GM20000 (cell line): ENCODE measurements around the gene GLYATL3.

Experiments used
- DNase-seq: peaks from one replicate; pipeline ENCODE4 v3.0.0; 2012; ENCODE audit warnings: low spot score
- TF ChIP-seq, protein P1 (sequence below): IDR thresholded peaks from 2 replicates; pipeline ENCODE4 v1.5.1; 2012; ENCODE audit warnings: mild to moderate bottlenecking, control low read depth; ENCODE audit errors: extremely low read depth, missing control alignments

Gene GLYATL3

DNA sequence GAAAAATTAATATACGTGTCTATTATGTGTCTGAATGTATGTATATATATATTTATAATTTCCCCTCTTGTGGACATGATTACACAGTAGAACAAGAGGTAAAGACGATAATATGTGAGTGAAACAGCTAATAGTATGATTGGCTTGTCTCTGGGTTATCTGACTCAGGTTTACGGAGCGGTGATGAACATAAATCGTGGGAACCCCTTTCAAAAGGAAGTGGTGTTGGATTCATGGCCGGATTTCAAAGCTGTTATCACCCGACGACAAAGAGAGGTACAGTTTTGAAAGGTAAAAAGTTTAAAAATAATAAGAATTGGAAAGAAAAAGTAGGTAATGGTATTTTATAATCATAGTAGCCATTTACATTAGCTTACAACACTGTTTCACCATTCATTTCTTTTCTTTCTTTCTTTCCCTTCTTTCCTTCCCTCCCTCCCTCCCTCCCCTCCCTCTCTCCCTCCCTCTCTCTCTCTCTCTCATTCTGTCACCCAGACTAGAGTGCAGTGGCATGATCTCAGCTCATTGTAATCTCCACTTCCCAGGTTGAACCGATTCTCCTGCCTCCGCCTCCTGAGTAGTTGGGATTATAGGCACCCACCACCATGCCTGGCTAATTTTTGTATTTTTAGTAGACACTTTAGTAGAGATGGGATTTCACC lies 15.9 kb downstream of the GLYATL3 start:
- DNase-seq, result no peak
- TF ChIP-seq, protein P1, sequence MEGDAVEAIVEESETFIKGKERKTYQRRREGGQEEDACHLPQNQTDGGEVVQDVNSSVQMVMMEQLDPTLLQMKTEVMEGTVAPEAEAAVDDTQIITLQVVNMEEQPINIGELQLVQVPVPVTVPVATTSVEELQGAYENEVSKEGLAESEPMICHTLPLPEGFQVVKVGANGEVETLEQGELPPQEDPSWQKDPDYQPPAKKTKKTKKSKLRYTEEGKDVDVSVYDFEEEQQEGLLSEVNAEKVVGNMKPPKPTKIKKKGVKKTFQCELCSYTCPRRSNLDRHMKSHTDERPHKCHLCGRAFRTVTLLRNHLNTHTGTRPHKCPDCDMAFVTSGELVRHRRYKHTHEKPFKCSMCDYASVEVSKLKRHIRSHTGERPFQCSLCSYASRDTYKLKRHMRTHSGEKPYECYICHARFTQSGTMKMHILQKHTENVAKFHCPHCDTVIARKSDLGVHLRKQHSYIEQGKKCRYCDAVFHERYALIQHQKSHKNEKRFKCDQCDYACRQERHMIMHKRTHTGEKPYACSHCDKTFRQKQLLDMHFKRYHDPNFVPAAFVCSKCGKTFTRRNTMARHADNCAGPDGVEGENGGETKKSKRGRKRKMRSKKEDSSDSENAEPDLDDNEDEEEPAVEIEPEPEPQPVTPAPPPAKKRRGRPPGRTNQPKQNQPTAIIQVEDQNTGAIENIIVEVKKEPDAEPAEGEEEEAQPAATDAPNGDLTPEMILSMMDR, result no peak

DNA sequence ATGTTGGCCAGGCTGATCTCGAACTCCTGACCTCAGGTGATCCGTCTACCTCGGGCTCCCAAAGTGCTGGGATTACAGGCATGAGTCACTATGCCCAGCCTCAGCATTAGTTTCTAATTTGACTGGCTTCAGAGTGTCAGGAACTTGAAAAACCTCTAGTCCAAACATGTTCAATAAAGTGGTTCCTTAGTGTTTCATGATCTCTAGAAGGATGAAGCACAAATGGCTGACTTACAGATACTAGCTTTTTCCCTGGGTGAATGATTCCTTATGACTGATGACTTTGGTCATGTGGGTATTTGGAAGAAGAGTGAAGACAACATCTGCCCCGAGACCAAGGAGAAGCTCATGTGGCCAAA lies 16.4 kb downstream of the GLYATL3 start:
- no peak for DNase-seq

DNA sequence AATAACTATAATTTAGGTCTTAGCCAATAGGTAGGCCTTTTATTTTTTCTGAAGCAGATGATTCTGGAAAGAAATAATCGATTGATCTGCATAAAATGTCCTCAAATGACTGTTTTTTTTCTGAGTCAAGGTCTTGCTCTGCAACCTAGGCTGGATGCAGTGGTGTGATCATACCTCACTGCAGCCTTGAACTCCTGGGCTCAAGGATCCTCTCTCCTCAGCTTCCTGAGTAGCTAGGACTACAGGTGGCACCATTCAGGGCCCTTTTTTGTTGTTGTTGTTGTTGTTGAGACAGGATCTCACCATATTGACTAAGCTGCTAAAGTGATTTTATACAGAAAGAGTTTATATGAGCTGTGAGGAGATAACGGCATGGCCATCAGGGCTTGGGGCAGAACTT lies 18.2 kb downstream of the GLYATL3 start:
- TF ChIP-seq, protein P1, result no peak
- DNase-seq, result no peak

More for the DNA sequence above, 16.4 kb downstream of the GLYATL3 start:
- TF ChIP-seq, protein P1, result no peak

DNA sequence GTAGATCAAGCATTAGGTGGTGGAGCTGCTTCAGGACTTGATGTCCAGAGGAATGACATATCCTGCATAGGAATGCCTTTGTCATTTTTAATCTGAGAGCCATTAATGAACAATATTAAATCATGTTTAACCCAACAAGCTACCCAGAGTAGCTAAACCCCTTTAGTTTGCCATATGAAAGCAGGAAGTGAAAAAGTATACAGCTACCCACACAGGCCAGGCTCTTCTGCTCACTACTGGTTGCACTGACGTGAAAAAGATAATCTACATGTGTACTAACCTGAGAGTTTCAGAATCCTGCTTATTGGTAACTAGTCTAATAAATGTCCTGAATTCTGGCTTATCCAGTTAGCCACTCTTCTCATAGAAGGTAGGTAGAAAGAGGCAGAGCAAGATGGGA lies 19.9 kb downstream of the GLYATL3 start:
- no peak for DNase-seq
- TF ChIP-seq, protein P1, result no peak

DNA sequence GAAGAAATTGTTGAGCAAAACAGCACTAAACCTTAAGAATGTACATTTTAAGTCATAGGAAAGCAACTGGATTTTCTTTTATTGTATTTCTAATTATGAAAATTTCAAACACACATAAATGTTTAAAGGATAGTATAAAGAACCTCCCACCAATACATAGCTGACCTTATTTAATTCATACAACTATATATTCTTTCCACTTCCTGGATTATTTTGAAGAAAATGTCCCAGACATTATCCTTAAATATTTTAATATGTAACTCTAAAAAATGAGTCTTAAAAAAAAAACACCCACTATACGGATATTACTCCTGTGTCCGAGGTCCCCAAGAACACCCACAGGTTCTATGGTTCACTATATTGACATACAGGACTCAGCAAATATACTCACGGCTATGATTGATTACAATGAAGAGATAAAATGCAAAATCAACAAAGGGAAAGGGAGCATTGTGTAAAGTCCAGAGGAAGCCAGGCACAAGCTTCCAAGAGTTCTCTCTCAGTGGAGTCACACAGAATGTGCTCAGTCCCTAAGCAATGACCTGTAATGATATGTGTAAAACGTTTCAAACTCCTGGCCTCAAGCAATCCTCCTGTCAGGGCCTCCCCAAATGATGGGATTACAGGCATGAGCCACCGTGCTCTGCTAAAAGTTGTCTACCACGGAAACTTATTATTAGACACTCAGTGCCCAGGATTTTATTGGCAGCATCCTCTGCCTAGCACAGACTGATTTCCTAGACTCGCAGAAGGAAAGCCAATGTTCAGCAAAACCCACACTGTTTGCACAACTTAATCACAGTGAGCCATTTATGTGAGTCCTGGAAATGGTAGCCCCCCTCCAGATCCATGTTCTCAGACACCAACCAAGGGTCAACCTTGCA lies 23.2 kb downstream of the GLYATL3 start:
- TF ChIP-seq, protein P1, result no peak
- no peak for DNase-seq

DNA sequence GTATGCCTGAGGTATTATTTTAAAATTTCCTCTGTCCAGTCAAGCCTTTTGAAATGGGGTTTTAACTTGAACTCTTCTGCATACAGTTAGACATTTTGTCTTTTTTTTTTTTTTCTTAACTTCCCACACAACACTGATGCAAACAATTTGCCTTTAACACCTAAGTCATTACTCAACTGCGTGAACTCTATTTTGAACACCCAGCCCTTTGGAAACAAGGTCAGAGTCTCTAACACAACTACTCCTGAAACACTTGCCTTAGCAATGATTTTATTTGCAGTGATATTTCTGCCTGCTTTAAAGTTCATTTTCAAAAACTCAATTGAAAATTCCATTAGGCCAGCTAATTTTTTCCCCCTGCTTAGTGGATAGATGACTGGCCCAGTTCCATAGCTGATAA lies 24.2 kb downstream of the GLYATL3 start:
- TF ChIP-seq, protein P1, result no peak
- DNase-seq, result no peak

DNA sequence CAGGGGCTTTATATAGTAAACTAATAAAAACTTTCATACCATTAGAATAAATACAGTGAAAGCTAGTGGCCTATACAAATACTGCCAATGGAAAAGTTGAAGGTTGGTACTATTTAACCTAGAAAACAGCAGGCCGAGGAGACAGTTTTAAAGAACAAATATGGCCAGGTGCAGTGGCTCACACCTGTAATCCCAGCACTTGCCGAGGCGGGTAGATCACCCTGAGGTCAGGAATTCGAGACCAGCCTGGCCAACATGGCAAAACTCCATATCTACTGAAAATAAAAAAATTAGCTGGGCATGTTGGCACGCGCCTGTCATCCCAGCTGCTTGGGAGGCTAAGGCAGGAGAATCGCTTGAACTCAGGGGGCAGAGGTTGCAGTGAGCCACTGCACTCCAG lies 24.8 kb downstream of the GLYATL3 start:
- TF ChIP-seq, protein P1, result no peak

More for the DNA sequence above, 24.8 kb downstream of the GLYATL3 start:
- DNase-seq, result no peak
